HG03354 (cell line): ENCODE results near the gene SIM1.

Source experiments
- ATAC-seq: cut with Tn5 transposase; IDR thresholded peaks from one replicate; pipeline ENCODE4 v1.9.1; 2021; ENCODE audit warnings: mild to moderate bottlenecking; ENCODE audit not compliant: unreplicated experiment, poor library complexity, severe bottlenecking

The SIM1 gene

GRCh38 chr6:100459592-100460184, 5.0 kb downstream of the SIM1 start:
- ATAC-seq, result no peak

- no peak for ATAC-seq
Measured at GRCh38 chr6:100458841-100459591, 5.7 kb downstream of the SIM1 start.

- ATAC-seq, result no peak
Measured at GRCh38 chr6:100457311-100457990, 7.3 kb downstream of the SIM1 start.

- ATAC-seq, result no peak
Measured at GRCh38 chr6:100456908-100457235, 7.8 kb downstream of the SIM1 start.

GRCh38 chr6:100456141-100456907, 8.4 kb downstream of the SIM1 start:
- no peak for ATAC-seq

GRCh38 chr6:100455230-100456124, 9.2 kb downstream of the SIM1 start:
- no peak for ATAC-seq

- ATAC-seq, result no peak
Measured at GRCh38 chr6:100454551-100455229, 10.0 kb downstream of the SIM1 start.

- ATAC-seq, result no peak
Measured at GRCh38 chr6:100453701-100454521, 10.8 kb downstream of the SIM1 start.

- ATAC-seq, result no peak
Measured at GRCh38 chr6:100452998-100453397, 11.7 kb downstream of the SIM1 start.

GRCh38 chr6:100451577-100451976, 13.1 kb downstream of the SIM1 start:
- ATAC-seq, result no peak

GRCh38 chr6:100449239-100449691, 15.5 kb downstream of the SIM1 start:
- ATAC-seq, result no peak

GRCh38 chr6:100447900-100448748, 16.6 kb downstream of the SIM1 start:
- no peak for ATAC-seq

GRCh38 chr6:100447081-100447899, 17.4 kb downstream of the SIM1 start:
- ATAC-seq, result no peak

- ATAC-seq, result no peak
Measured at GRCh38 chr6:100446115-100447080, 18.3 kb downstream of the SIM1 start.

GRCh38 chr6:100445512-100445911, 19.2 kb downstream of the SIM1 start:
- ATAC-seq, result no peak
